Pancreas (tissue), 10 donors: Measurements from ENCODE around the gene PATE3. TPM values are rescaled to one million over a fixed set of nuclear protein-coding genes. Genes with fewer than 3 reads are reported as not detected.

Experiments used
- ATAC-seq, 4 donors: fragments of 200-7000 bp; cut with Tn5 transposase; one replicate each; pipeline versions ENCODE4 v1.8.0 to v1.9.1; 2020; ENCODE audit warnings: mild to moderate bottlenecking in 4 of 4, moderate library complexity in 4 of 4
- DNase-seq, 6 donors: peaks; one replicate each; pipeline ENCODE4 v3.0.0-alpha.2; 2020
- FAIRE-seq: peaks from 2 replicates; lab custom pipeline; 2012; peaks lifted over from hg19 to GRCh38; lab: Jason Lieb, UNC
- H3K27ac ChIP-seq, 4 donors: fragments of 200-600 bp; sonication (generic); 1 replicate in 3 of 4; 2 replicates in 1 of 4; pipeline versions ENCODE4 v1.5.0 to v1.8.0; 2020
- H3K27me3 ChIP-seq, 4 donors: fragments of 200-600 bp; one replicate each; pipeline ENCODE4 v1.8.0; 2021
- H3K36me3 ChIP-seq, 3 donors: fragments of 200-600 bp; sonication (generic) in 1 of 3; one replicate each; pipeline versions ENCODE4 v1.5.0 to v1.8.0; 2020 to 2021
- H3K4me1 ChIP-seq, 3 donors: fragments of 200-600 bp; one replicate each; pipeline ENCODE4 v1.8.0; 2021
- H3K4me3 ChIP-seq, 4 donors: fragments of 200-600 bp; sonication (generic) in 2 of 4; one replicate each; pipeline versions ENCODE4 v1.5.0 to v1.8.0; 2020 to 2021
- H3K9me3 ChIP-seq, 4 donors: fragments of 200-600 bp; one replicate each; pipeline ENCODE4 v1.8.0; 2021
- CTCF ChIP-seq, 4 donors: fragments of 200-600 bp; sonication (generic) in 3 of 4; IDR thresholded peaks; one replicate each; pipeline versions ENCODE4 v1.5.0 to v1.8.0; 2021; ENCODE audit warnings: antibody characterized with exemption in 4 of 4
- WGBS, 2 donors: extraction: QIAGEN DNeasy Blood & Tissue Kit; methylation state at CpG; one replicate each; pipeline ENCODE4 v1.1.7; 2013; 5-methylcytosine and 5-hydroxymethylcytosine counted together
- intact Hi-C, 3 donors: fragments of 100-400 bp; cut with DNase I; formaldehyde crosslinking; loops; one replicate each; pipeline versions ENCODE4 v1.11.1 to v1.14.2; 2022
- polyA plus RNA-seq, 2 donors: library from polyadenylated mRNA; stranded (reverse); fragments of 200-250 nt; gene quantifications; one replicate each; pipeline ENCODE4 v1.2.3, GENCODE V29; 2013
- total RNA-seq, 6 donors: library from RNA; stranded (reverse); fragmentation: NEBNext Ultra II Directional in 4 of 6; extraction: Animal tissue kit (Norgen Biotek cat#: 25700) in 4 of 6; gene quantifications; one replicate each; pipeline versions ENCODE4 v1.2.1 to v1.2.4, GENCODE V29; 2021 to 2023
- donor health status: healthy with polysubstance abuse.
- donor health status: DM: no; HTN: no; CAD: no; lungs with moderate emphysema.
- donor health status: DM: no; HTN: no; CAD: no.
- donor health status: control.
- donor health status: control.
- donor health status: Bipolar disorder and iron deficiency.
- donor health status: DM: yes; HTN: yes; CAD: no.
- donor health status: DM: no; HTN: no; CAD: no.
- donor health status: DM: no; HTN: no; CAD: no.
- donor health status: DM: yes; HTN: yes; CAD: no.

The PATE3 gene
- total and polyA plus RNA-seq, 8 donors = not detected

- WGBS, 2 donors = 92 to 100% methylated on average over 1 of the region's 1 CpG
- FAIRE-seq (no peak), DNase-seq (no peak), ATAC-seq (no peak)
- Histone ChIP-seq H3K4me1 (no peaks in the 10 kb centered on the region), H3K36me3 (no peaks in the 10 kb centered on the region), H3K27ac (no peak overlapping the region), H3K4me3 (no peak overlapping the region), H3K9me3 (no peaks in the 10 kb centered on the region), H3K27me3 (no peaks in the 10 kb centered on the region)
- TF ChIP-seq CTCF (IDR thresholded peaks at IDR 0.05) = no peak
- intact Hi-C loops = no loop called here
Measured at GRCh38 chr11:125807909-125808308, 20.0 kb downstream of the PATE3 start.

DNA sequence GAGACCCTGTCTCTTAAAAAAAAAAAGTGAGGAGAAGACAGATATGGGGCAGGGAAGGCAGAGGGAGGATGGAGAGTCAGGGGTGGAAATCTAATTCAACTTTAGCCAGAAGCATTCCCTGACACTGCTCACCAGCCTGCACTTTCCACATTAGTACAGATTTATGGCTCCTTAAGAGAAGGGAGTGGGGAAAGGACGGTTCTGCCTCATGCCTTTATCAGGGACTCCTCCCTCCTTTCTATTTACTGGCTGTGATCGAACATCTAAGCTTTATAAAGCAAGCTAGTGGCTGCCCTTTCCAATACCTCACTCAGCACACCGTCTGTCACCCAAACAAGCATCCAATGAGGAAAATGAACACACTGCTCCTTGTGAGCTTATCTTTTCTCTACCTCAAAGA lies 45.1 kb downstream of the PATE3 start, which contains the start of gene PATE4:
Gene PATE4 (plus strand): TSS at position 301 of the 400 bp plus-strand sequence. CDS start 44 bp downstream, at position 345.
- intact Hi-C loops = no loop called here
- WGBS, 2 donors = 17 to 19% methylated on average over 3 of the region's 3 CpGs
- no peaks in the 10 kb centered on the region for H3K27me3 ChIP-seq

DNA sequence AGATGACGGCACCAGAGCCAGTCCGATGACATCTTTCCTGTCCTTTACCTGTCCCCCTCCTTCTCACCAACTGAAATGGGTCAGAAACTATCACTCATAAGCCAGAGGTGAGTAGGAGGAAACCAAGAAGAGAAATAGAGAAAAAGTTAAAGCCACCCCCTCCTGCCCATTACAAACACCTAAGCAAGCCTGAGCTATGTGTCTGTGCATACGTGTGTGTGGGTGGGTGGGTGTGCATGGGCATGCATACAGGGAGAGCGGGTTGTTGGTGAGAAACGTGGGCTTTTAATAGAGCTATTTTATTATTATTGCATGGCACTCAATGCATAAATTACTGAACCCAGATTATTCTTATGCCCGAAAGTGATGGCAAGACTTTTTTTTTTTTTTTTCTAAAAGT lies 47.8 kb downstream of the PATE3 start:
- Histone ChIP-seq H3K4me3 (no peak overlapping the region), H3K36me3 (no peaks in the 10 kb centered on the region), H3K27ac (no peak overlapping the region), H3K27me3 (no peaks in the 10 kb centered on the region), H3K4me1 (no peaks in the 10 kb centered on the region), H3K9me3 (no peaks in the 10 kb centered on the region)
- ATAC-seq = no peak
- FAIRE-seq = no peak
- 69 to 74% methylated on average over 6 of the region's 6 CpGs for WGBS, 2 donors
- intact Hi-C loops = no loop called here
- no peak for DNase-seq
- TF ChIP-seq CTCF (IDR thresholded peaks at IDR 0.05) = no peak

More for the DNA sequence above, 45.1 kb downstream of the PATE3 start, which contains the start of gene PATE4:
- no peaks in the 10 kb centered on the region for H3K36me3 ChIP-seq
- H3K27ac ChIP-seq = no peak within 1 kb of the TSS
- H3K4me3 ChIP-seq = no peak within 1 kb of the TSS
- DNase-seq (no peak), ATAC-seq (no peak), FAIRE-seq (no peak)
- no peaks in the 10 kb centered on the region for H3K9me3 ChIP-seq
- no peak for TF ChIP-seq CTCF (IDR thresholded peaks at IDR 0.05)
- H3K4me1 ChIP-seq = no peaks in the 10 kb centered on the region

Other genes starting within 250 kb of the PATE3 start
- gene EI24, start 218.7 kb upstream of the PATE3 start, total RNA-seq = 10 to 100 TPM; 42.4 to 65.6 (median 52.5) TPM
- 10 to 100 TPM; 24.6 to 46.3 TPM for gene EI24, start 218.7 kb upstream of the PATE3 start, polyA plus RNA-seq
- gene STT3A, start 195.3 kb upstream of the PATE3 start, total RNA-seq = 100 to 1,000 TPM in 3 of 6 donors, 10 to 100 TPM in 3; 83.8 to 121 (median 101) TPM
- 10 to 100 TPM; 37.4 to 66.0 TPM for gene STT3A, start 195.3 kb upstream of the PATE3 start, polyA plus RNA-seq
- gene CHEK1, start 163.0 kb upstream of the PATE3 start, total RNA-seq = 1 to 10 TPM in 3 of 6 donors, under 1 TPM in 3; 0.42 to 3.0 (median 0.91) TPM
- gene CHEK1, start 163.0 kb upstream of the PATE3 start, polyA plus RNA-seq = 1 to 10 TPM in 1 of 2 donors, under 1 TPM in 1; 0.40 to 1.3 TPM
- not detected for gene ACRV1, start 107.3 kb upstream of the PATE3 start, total RNA-seq
- gene ACRV1, start 107.3 kb upstream of the PATE3 start, polyA plus RNA-seq = not detected
- not detected for gene PATE1, start 41.8 kb upstream of the PATE3 start, total RNA-seq
- not detected for gene PATE1, start 41.8 kb upstream of the PATE3 start, polyA plus RNA-seq
- under 1 TPM in 1 of 6 donors, not detected in 5; 0.08 TPM for gene PATE2, start 9.3 kb upstream of the PATE3 start, total RNA-seq
- not detected for gene PATE2, start 9.3 kb upstream of the PATE3 start, polyA plus RNA-seq
- gene PATE4, start 45.2 kb downstream of the PATE3 start, total RNA-seq = not detected
- not detected for gene PATE4, start 45.2 kb downstream of the PATE3 start, polyA plus RNA-seq
- 1 to 10 TPM in 3 of 6 donors, under 1 TPM in 3; 0.71 to 2.4 (median 1.2) TPM for gene HYLS1, start 99.5 kb downstream of the PATE3 start, total RNA-seq
- gene HYLS1, start 99.5 kb downstream of the PATE3 start, polyA plus RNA-seq = 1 to 10 TPM; 1.6 to 2.3 TPM
- 10 to 100 TPM in 4 of 6 donors, 1 to 10 TPM in 2; 8.9 to 17.9 (median 11.5) TPM for gene PUS3, start 115.1 kb downstream of the PATE3 start, total RNA-seq
- 10 to 100 TPM in 1 of 2 donors, 1 to 10 TPM in 1; 10.0 to 10.6 TPM for gene PUS3, start 115.1 kb downstream of the PATE3 start, polyA plus RNA-seq
- gene DDX25, start 116.4 kb downstream of the PATE3 start, total RNA-seq = under 1 TPM; 0.41 to 0.98 (median 0.64) TPM
- gene DDX25, start 116.4 kb downstream of the PATE3 start, polyA plus RNA-seq = 1 to 10 TPM in 1 of 2 donors, under 1 TPM in 1; 0.49 to 7.1 TPM
- gene VSIG10L2, start 157.9 kb downstream of the PATE3 start, total RNA-seq = under 1 TPM in 2 of 6 donors, not detected in 4; 0.28 to 0.52 TPM
- under 1 TPM; 0.14 to 0.15 TPM for gene VSIG10L2, start 157.9 kb downstream of the PATE3 start, polyA plus RNA-seq